GM21360 (cell line): ENCODE measurements around the gene KIF5A.
"Not testable (repeated sequence)": the region's sequence is repeated elsewhere in the genome, so short reads cannot be mapped to it uniquely, and the experiment has no call there.

Experiments
- ATAC-seq: cut with Tn5 transposase; IDR thresholded peaks from one replicate; pipeline ENCODE4 v1.9.1; 2021; ENCODE audit warnings: mild to moderate bottlenecking, moderate library complexity; ENCODE audit not compliant: unreplicated experiment

KIF5A gene

GRCh38 chr12:57549909-57550640 is at the start of gene KIF5A:
Gene KIF5A, plus strand, starts transcription at chr12:57550044. Its CDS starts 228 bp downstream, at chr12:57550272.
- ATAC-seq = no peak

GRCh38 chr12:57500213-57500612 is 49.6 kb upstream of the KIF5A start:
- no peak for ATAC-seq

GRCh38 chr12:57502311-57502969 is 47.4 kb upstream of the KIF5A start:
- ATAC-seq = not testable (repeated sequence)

- ATAC-seq = not testable (repeated sequence)
Measured at GRCh38 chr12:57506541-57506940, 43.3 kb upstream of the KIF5A start.

- not testable (repeated sequence) for ATAC-seq
Measured at GRCh38 chr12:57507796-57508195, 42.0 kb upstream of the KIF5A start.

GRCh38 chr12:57511161-57511560 is 38.7 kb upstream of the KIF5A start:
- ATAC-seq = no peak

GRCh38 chr12:57511588-57512325 is 38.1 kb upstream of the KIF5A start:
- ATAC-seq = no peak

GRCh38 chr12:57512665-57513064 is 37.2 kb upstream of the KIF5A start:
- ATAC-seq = no peak

GRCh38 chr12:57513266-57513665 is 36.6 kb upstream of the KIF5A start:
- no peak for ATAC-seq

- ATAC-seq = not testable (repeated sequence)
Measured at GRCh38 chr12:57513677-57514076, 36.2 kb upstream of the KIF5A start.

GRCh38 chr12:57514246-57514645 is 35.6 kb upstream of the KIF5A start:
- not testable (repeated sequence) for ATAC-seq

GRCh38 chr12:57514720-57515407 is 35.0 kb upstream of the KIF5A start:
- no peak for ATAC-seq

- no peak for ATAC-seq
Measured at GRCh38 chr12:57515408-57515933, 34.4 kb upstream of the KIF5A start.

GRCh38 chr12:57515934-57516541 is 33.8 kb upstream of the KIF5A start:
- ATAC-seq = no peak

GRCh38 chr12:57516617-57517153 is 33.2 kb upstream of the KIF5A start:
- no peak for ATAC-seq

- no peak for ATAC-seq
Measured at GRCh38 chr12:57517187-57517586, 32.7 kb upstream of the KIF5A start.

- ATAC-seq = not testable (repeated sequence)
Measured at GRCh38 chr12:57517718-57518117, 32.1 kb upstream of the KIF5A start.

- no peak for ATAC-seq
Measured at GRCh38 chr12:57518176-57518919, 31.5 kb upstream of the KIF5A start.
